NCI-H2107 (cell line): ENCODE measurements around the gene GPC3.
"Not testable (repeated sequence)": the region's sequence is repeated elsewhere in the genome, so short reads cannot be mapped to it uniquely, and the experiment has no call there.

Source experiments
- DNase-seq: peaks from one replicate; lab custom pipeline; 2025; lab: John Stamatoyannopoulos, UW

The GPC3 gene

GRCh38 chrX:133995759-133996158, 10.4 kb upstream of the GPC3 start:
- DNase-seq, result no peak

GRCh38 chrX:133994576-133994975, 9.2 kb upstream of the GPC3 start:
- DNase-seq, result no peak

- DNase-seq, result no peak
Measured at GRCh38 chrX:133992882-133993281, 7.5 kb upstream of the GPC3 start.

- no peak for DNase-seq
Measured at GRCh38 chrX:133991814-133992213, 6.4 kb upstream of the GPC3 start.

GRCh38 chrX:133991057-133991456, 5.7 kb upstream of the GPC3 start:
- DNase-seq, result not testable (repeated sequence)

- no peak for DNase-seq
Measured at GRCh38 chrX:133989993-133990392, 4.6 kb upstream of the GPC3 start.

GRCh38 chrX:133989490-133989889, 4.1 kb upstream of the GPC3 start:
- no peak for DNase-seq

- no peak for DNase-seq
Measured at GRCh38 chrX:133988010-133988409, 2.6 kb upstream of the GPC3 start.

GRCh38 chrX:133987188-133987587, 1.8 kb upstream of the GPC3 start:
- no peak for DNase-seq

- no peak for DNase-seq
Measured at GRCh38 chrX:133985967-133986683, 731 bp upstream of the GPC3 start.

- no peak for DNase-seq
Measured at GRCh38 chrX:133984857-133985163, 584 bp downstream of the GPC3 start.

- no peak for DNase-seq
Measured at GRCh38 chrX:133983974-133984845, 1.2 kb downstream of the GPC3 start.

GRCh38 chrX:133983256-133983973, 2.0 kb downstream of the GPC3 start:
- no peak for DNase-seq

GRCh38 chrX:133981924-133982323, 3.5 kb downstream of the GPC3 start:
- no peak for DNase-seq

GRCh38 chrX:133980832-133981588, 4.4 kb downstream of the GPC3 start:
- DNase-seq, result no peak

GRCh38 chrX:133980406-133980805, 5.0 kb downstream of the GPC3 start:
- DNase-seq, result no peak

- no peak for DNase-seq
Measured at GRCh38 chrX:133979641-133980230, 5.7 kb downstream of the GPC3 start.

GRCh38 chrX:133973704-133974103, 11.7 kb downstream of the GPC3 start:
- DNase-seq, result no peak

GRCh38 chrX:133972916-133973315, 12.5 kb downstream of the GPC3 start:
- no peak for DNase-seq

- no peak for DNase-seq
Measured at GRCh38 chrX:133971586-133971985, 13.8 kb downstream of the GPC3 start.

- DNase-seq, result no peak
Measured at GRCh38 chrX:133970076-133970475, 15.3 kb downstream of the GPC3 start.

- DNase-seq, result no peak
Measured at GRCh38 chrX:133969191-133969590, 16.2 kb downstream of the GPC3 start.
